Motor neuron (in vitro differentiated cells): ENCODE data around the gene DGUOK. TPM values are rescaled to one million over a fixed set of nuclear protein-coding genes. Genes with fewer than 3 reads are reported as not detected.
"Not testable (repeated sequence)": the region's sequence is repeated elsewhere in the genome, so short reads cannot be mapped to it uniquely, and the experiment has no call there.

ENCODE experiments used
- ATAC-seq, 8 experiments: fragments of 200-7000 bp; cut with Tn5 transposase; replicated peaks in 6 of 8; 2 replicates each; pipeline ENCODE4 v1.8.0; 2021; ENCODE audit warnings: mild to moderate bottlenecking in 8 of 8, moderate library complexity in 8 of 8
- H3K27ac ChIP-seq, 2 donors: fragments of 250-450 bp; sonication (Bioruptor Pico); 2 replicates each; pipeline ENCODE4 v1.9.0; 2021; ENCODE audit warnings: antibody characterized with exemption in 2 of 2, mild to moderate bottlenecking in 2 of 2, moderate library complexity in 1 of 2
- H3K4me1 ChIP-seq, 2 donors: fragments of 250-450 bp; sonication (Bioruptor Pico); replicated peaks in 1 of 2; 2 replicates each; pipeline ENCODE4 v1.6.1; 2021; ENCODE audit warnings: antibody characterized with exemption in 2 of 2, mild to moderate bottlenecking in 2 of 2, moderate library complexity in 1 of 2
- H3K4me3 ChIP-seq, 5 donors: fragments of 250-450 bp; sonication (Bioruptor Pico); 2 replicates each; pipeline ENCODE4 v1.9.0; 2021; ENCODE audit warnings: antibody characterized with exemption in 5 of 5, mild to moderate bottlenecking in 5 of 5, moderate library complexity in 4 of 5
- WGBS, 10 experiments: fragments of 450-650 bp; shearing (Covaris generic); methylation state at CpG; one replicate each; pipeline ENCODE4 v1.0.0; 2022; 5-methylcytosine and 5-hydroxymethylcytosine counted together
- in situ Hi-C, 9 experiments: fragments of 400-800 bp; cut with MboI; loops; one replicate each; pipeline ENCODE4 v1.15.0; 2021; ENCODE audit warnings: low sequenced_read_pairs in 9 of 9, low pct_unique_long_range_greater_than_20kb in 2 of 9; ENCODE audit not compliant: unreplicated experiment in 9 of 9
- total RNA-seq, 8 experiments: library from RNA; unstranded; fragments of 300-600 nt; gene quantifications; 2 replicates each; pipeline versions ENCODE4 v1.2.3 to v1.2.4, GENCODE V29; 2022

Gene DGUOK
- total RNA-seq, 8 experiments from 2014 or later: 73.0 to 130 (median 109) TPM

DNA sequence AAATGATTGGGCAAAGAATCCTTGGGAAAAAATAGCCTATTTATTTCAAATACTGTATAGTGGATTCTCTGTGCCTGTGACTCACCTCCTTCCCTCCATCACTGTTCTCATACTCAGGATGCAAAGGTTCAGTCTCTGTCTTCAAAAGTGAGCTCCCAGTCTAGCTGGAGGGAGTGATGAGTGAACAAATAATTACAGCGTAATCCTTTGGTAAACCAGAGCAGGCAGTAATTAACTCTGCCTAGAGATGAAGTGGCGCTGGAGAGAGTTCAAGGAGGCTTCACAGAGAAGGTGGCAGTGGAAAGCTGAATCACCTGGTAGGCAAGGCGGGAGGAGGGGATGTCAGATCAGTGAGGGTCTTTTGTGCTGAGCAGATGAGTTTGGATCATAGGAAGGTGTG is 6.5 kb downstream of the DGUOK start:
- peaks cover 10 to 17% of the 10 kb centered on the region in 2 donors for H3K4me1 ChIP-seq
- H3K27ac ChIP-seq: no peak overlapping the region
- no peak overlapping the region for H3K4me3 ChIP-seq
- in situ Hi-C loops: no loop called here
- peak in 3 of 8 experiments; percentile 31 to 60 (median 46) for ATAC-seq
- 78 to 100% (median 100%) methylated on average over 1 to 3 of the region's 3 CpGs; no CpG with 5 or more reads in 1 of the 10 experiments for WGBS, 10 experiments

DNA sequence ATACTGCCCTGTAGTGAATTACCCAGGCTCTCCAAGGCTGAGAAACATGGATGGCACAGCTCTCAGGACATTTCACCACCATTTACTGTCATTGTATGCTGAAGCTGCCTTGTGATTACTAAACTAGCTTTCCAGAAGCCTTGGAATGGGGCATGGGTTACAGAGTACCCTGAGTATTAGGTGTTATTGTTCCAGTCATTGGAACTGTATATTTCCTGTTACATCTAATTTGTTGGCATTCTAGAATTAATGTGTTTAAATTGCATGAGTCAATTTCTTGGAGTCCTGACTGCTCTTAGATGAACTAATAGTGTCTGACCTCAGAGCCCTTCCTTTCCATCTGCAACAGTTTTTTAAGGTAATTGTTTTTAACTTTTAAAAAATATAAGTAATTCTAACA is 9.0 kb downstream of the DGUOK start:
- in situ Hi-C loops: no loop called here
- no peak for ATAC-seq
- Histone ChIP-seq H3K4me1 (no peaks in the 10 kb centered on the region), H3K4me3 (no peak overlapping the region), H3K27ac (no peak overlapping the region)

DNA sequence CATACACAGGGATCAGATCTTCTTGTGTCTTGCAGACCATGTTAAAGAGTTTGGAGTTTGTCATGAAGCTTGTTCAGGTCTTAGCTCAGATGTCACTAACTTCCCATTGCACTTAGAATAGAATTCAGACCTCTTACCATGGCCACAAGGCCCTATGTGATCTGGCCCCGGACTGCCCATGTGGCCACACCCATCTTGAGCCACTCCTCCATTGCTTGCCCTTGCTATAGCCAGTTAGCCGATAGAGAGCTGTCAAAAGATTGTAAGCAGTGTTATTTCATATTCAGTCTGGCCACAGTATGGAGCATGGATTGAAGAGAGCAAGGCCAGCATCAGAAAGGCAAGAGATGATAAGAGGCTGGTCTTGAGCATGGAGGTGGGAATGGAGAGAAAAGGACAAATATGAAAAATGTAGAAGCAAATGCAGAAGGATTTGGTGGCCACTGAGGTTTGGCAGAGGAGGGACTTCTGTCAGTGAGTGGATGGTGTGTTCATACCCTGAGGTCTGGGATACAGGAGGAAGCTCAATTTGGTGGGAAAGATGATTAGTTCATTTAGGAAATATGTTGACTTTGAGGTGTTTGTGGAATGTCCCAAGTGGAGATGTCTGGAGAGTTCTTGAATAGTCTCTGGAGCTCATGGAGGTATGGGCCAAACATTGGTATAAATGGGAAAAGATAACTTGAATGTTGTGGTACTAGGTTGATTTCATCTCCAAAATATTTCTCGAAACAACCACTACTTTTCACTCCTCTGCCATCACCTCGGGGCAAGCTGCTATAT is 10.6 kb downstream of the DGUOK start:
- no peaks in the 10 kb centered on the region for H3K4me1 ChIP-seq
- no peak overlapping the region for H3K4me3 ChIP-seq
- WGBS, 10 experiments: 86 to 100% (median 96%) methylated on average over 1 to 4 of the region's 4 CpGs; no CpG with 5 or more reads in 2 of the 10 experiments
- in situ Hi-C loops: no loop called here
- H3K27ac ChIP-seq: no peak overlapping the region
- ATAC-seq: peak in 1 of 8 experiments; percentile 4

DNA sequence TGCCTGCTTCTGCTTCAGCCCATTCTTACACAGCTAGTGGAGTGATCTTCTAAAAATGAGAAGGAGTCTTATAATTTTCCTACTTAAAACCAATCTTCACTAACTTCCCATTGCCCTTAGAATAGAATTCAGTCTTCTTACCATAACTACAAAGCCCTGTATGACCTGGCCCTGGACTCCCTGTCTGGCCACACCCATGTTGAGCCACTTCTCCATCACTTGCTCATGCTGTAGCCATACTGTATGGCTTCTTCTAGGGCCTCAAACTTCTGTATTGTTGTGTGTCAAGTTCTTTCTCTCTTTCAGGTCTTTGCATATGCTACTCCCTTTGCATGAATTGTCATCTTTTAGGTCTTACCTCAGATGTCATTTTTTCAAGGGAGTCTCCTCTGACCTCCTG is 11.2 kb downstream of the DGUOK start:
- peak in 2 of 8 experiments; percentile 38 to 63 for ATAC-seq
- in situ Hi-C loops: no loop called here
- H3K27ac ChIP-seq: no peak overlapping the region
- no peaks in the 10 kb centered on the region for H3K4me1 ChIP-seq
- H3K4me3 ChIP-seq: no peak overlapping the region

DNA sequence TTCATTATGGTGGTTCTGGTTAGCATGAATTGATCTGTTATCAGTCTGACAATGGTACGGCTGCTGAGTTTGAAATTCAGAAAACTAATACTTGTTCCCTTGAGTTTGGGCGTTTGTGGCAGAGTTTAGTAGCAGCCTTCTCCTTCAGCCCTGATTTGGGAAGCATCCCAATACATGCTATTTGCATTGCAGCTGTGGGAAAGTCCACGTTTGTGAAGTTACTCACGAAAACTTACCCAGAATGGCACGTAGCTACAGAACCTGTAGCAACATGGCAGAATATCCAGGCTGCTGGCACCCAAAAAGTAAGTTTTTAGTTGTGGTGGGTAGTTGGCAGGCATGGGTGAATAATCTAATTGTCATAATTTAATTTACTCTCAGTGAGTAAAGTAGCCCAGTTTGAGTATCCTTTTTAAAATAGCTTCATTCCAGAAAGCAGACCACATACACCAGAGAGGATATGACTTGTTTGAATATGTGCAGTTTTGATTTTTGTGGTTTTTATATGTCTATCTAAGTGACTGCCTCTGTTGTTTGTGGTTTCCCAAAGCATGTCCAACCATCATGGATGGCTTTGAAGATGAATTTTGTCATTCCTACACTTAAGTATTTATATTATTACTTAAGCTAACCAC is 12.2 kb downstream of the DGUOK start:
- in situ Hi-C loops: no loop called here
- Histone ChIP-seq H3K4me1 (no peaks in the 10 kb centered on the region), H3K27ac (no peak overlapping the region), H3K4me3 (no peak overlapping the region)
- ATAC-seq: peak in 3 of 8 experiments; percentile 68 to 74 (median 71)
- WGBS, 10 experiments: 0 to 100% (median 49%) methylated on average over 1 to 4 of the region's 5 CpGs; no CpG with 5 or more reads in 2 of the 10 experiments

DNA sequence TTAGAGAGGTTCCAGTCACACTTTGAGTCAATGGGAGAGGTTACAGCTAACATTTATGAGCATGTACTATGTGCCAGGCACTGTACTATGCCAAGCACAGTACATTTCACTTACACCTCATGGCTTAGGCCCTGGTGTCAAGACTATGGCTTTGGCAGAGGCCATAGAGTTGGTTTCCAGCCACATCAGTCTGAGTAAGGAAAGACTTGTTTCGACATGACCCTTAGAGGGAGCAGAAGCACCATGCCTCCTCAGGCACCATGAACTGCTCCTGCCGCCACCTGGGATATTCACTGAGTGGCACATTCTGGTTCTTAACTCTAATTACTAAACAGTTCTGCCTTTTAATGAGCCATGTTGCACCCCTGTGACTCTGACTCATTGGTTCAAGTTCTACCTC is 12.7 kb downstream of the DGUOK start:
- in situ Hi-C loops: no loop called here
- peak in 2 of 8 experiments; percentile 7 to 23 for ATAC-seq
- WGBS, 10 experiments: 67 to 100% (median 100%) methylated on average over 1 to 2 of the region's 2 CpGs; no CpG with 5 or more reads in 6 of the 10 experiments
- Histone ChIP-seq H3K4me3 (no peak overlapping the region), H3K27ac (no peak overlapping the region), H3K4me1 (no peaks in the 10 kb centered on the region)

DNA sequence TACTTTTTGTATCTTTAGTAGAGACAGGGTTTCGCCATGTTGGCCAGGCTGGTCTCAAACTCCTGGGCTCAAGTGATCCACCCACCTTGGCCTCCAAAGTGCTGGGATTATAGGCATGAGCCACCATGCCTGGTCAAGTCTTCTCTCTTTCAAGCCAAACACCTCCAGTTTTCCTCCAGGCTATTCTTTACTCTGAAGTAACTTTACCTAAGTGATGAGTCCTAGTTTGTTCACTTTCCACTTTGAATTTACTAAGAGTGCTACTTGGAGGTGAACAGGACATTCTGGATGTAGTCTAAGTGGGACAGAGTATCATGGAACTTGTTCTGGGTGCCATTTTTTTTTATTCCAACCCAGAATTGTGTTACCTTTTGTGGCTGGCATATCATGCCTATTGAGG is 13.4 kb downstream of the DGUOK start:
- H3K27ac ChIP-seq: not testable (repeated sequence)

DNA sequence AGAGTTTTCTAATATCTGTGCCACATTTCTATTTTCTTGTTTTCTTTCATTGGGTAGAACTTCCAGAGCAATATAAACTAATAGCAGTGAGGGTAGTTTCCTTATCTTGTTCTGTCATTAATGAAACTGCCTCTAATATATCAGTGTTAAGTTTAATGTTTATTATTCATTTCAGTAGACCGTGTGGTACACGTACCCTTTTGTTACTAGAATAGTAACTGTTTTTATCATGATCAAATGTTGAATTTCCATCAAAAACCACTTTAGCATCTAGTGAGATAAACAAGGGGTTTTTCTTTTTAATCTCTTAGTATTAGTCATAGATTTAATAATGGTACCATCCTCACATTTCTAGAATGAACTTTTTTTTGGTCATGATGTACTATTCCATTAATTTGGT is 16.0 kb downstream of the DGUOK start:
- Histone ChIP-seq H3K27ac (no peak overlapping the region), H3K4me3 (no peak overlapping the region), H3K4me1 (no peaks in the 10 kb centered on the region)
- no peak for ATAC-seq
- in situ Hi-C loops: no loop called here
- WGBS, 10 experiments: 80 to 100% (median 92%) methylated on average over 1 to 2 of the region's 2 CpGs; no CpG with 5 or more reads in 1 of the 10 experiments

More for the DNA sequence above, 13.4 kb downstream of the DGUOK start:
- WGBS, 10 experiments: 71 to 100% (median 100%) methylated on average over 1 of the region's 1 CpG; no CpG with 5 or more reads in 5 of the 10 experiments
- H3K4me1 ChIP-seq, ATAC-seq, H3K4me3 ChIP-seq, in situ Hi-C loops: not testable (repeated sequence)

DNA sequence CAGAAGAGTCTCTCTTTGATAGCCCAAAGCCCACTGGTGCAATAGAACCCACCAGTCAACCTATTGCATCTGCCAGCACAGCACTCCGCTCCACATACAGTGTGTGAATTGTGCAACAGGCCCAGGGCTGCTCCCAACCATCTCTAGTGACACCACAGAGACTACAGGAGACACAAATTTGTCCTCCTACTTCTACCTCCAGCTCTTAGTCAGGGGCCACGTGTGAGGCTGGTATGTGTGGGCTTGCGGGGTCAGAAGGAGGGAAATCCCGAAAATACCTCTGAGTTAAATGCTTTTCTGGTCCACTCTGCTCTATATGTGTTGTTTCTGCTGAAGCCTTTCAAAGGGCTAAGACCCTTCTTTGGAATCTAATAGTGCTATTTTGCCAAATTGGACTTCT is 18.0 kb downstream of the DGUOK start:
- ATAC-seq: no peak
- in situ Hi-C loops: no loop called here
- H3K4me1 ChIP-seq: no peaks in the 10 kb centered on the region
- no peak overlapping the region for H3K4me3 ChIP-seq
- WGBS, 10 experiments: 70 to 100% (median 96%) methylated on average over 1 to 4 of the region's 4 CpGs; no CpG with 5 or more reads in 3 of the 10 experiments
- no peak overlapping the region for H3K27ac ChIP-seq

DNA sequence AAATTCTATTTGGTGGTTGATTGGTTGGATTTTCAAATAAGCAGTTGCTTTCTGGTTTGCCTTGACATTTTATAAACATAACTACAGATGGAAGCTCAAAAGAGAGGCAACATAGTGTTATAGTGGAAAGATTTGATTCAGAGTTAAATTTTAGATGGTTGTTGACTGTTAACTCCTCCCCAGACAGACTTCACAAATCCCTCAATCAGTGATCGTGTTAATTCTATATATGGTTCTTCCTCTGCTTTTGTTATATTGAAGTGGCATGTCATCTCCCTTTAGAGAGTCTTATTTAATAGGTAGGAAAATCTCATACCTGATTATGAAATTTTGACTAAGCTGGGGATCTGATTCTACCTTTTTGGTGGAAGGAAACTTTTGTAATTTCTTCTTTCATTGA is 19.5 kb downstream of the DGUOK start:
- Histone ChIP-seq H3K27ac (no peak overlapping the region), H3K4me3 (no peak overlapping the region), H3K4me1 (no peaks in the 10 kb centered on the region)
- in situ Hi-C loops: no loop called here
- ATAC-seq: no peak
- 44 to 100% (median 100%) methylated on average over 1 of the region's 1 CpG; no CpG with 5 or more reads in 2 of the 10 experiments for WGBS, 10 experiments

DNA sequence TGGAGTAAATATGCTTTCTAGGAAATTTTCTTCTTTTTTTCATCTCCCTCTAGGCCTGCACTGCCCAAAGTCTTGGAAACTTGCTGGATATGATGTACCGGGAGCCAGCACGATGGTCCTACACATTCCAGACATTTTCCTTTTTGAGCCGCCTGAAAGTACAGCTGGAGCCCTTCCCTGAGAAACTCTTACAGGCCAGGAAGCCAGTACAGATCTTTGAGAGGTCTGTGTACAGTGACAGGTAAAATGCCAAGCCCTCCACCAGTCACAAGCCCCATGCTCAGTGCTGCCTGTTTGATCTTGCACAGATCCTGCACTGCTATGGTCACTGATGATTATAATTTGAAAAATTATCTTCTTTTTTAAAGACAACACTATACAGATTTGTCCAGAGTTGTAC is 20.0 kb downstream of the DGUOK start:
- in situ Hi-C loops: no loop called here
- H3K27ac ChIP-seq: no peak overlapping the region
- 100% methylated on average over 1 to 3 of the region's 3 CpGs; no CpG with 5 or more reads in 7 of the 10 experiments for WGBS, 10 experiments
- H3K4me3 ChIP-seq: no peak overlapping the region
- no peak for ATAC-seq
- no peaks in the 10 kb centered on the region for H3K4me1 ChIP-seq

DNA sequence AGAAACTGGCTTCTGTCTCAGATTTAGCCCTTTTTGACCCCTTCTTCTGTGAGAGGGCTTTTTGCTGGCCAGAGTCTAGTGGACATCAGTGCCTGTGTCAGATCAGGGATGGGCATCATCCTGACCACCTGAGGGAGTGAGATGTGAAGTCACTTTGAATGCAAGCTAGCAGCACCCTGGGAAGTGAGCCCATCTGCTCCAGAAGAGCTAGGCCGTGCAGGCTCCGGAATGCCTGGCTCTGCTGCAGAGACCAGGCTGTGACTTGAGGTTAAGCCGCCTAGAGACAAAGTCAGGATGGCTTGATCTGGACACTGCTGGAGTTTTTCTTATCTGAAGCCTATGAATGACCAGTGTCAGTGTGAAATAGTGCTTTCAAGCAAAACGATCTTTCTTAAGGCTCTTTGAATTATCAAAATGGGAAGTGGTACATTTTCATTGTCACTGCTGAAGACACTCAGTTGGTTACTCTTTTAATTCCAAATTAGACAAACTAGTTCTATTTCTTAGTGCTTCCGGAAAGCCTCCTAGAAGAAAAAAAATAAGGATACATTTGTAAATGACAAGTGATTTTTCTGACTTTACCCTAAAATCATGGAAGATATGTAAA is 20.8 kb downstream of the DGUOK start:
- in situ Hi-C loops: no loop called here
- no peaks in the 10 kb centered on the region for H3K4me1 ChIP-seq
- WGBS, 10 experiments: 56 to 100% (median 89%) methylated on average over 2 to 5 of the region's 5 CpGs; no CpG with 5 or more reads in 2 of the 10 experiments
- ATAC-seq: no peak
- no peak overlapping the region for H3K4me3 ChIP-seq
- no peak overlapping the region for H3K27ac ChIP-seq

DNA sequence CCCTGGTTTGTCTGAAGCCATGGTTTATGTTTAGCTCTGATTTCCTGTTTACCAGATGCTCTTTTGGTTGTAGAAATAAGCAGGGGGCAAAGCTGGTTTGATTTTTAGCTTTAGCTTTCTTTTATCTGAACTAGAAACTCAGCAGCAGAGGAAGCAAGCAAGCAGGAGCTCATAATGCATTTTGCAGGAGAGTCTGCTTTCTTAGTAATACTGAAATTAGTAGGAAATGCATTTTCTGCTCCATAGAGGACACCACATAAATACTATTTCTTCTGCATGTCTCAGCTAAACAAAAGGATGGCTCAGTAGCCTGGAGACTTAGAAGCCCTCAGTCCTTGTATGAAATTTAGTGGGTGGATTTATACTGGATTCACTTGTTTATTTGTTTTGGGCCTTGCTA is 23.1 kb downstream of the DGUOK start:
- Histone ChIP-seq H3K4me3 (no peak overlapping the region), H3K4me1 (no peaks in the 10 kb centered on the region), H3K27ac (no peak overlapping the region)
- no peak for ATAC-seq
- in situ Hi-C loops: loop anchor here in 1 of 9 experiments (25.0 kb wide), 1 partner anchor 113 kb away; the partner anchor contains the start of gene STAMBP
